ENCODE results near the gene C1orf21. TPM values are rescaled to one million over a fixed set of nuclear protein-coding genes. Genes with fewer than 3 reads are reported as not detected.

Gene C1orf21
- total and polyA plus RNA-seq, 2 donors: 13.6 to 42.7 TPM

DNA sequence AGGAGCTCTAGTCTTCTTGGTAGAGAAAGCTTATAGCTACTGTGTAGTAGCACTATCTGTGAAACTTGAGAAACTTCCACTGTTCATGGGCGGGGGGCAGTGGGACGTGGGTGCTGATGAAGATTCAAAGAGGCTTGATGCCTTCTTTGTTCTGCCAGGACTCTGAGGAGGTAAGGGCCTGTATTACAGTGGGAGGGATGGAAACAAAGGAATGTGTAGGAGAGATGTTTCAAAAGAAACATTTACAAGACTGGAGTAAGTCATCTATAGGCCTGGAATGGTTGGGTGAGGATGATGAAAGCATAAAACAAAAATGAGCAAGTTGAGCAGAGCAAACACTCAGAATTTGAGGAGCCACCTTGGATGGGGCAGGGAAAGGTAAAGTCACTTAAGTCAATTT is 89.4 kb downstream of the C1orf21 start:
- DNase-seq (ENCODE audit: low read depth in 6 of 9, low spot score in 9 of 9): no peak
- Histone ChIP-seq H3K4me3 (ENCODE audit: low read length in 2 of 2) (no peak overlapping the region), H3K27me3 (ENCODE audit: control insufficient read depth in 2 of 2, insufficient read depth in 1 of 2, low read length in 1 of 2) (no peaks in the 10 kb centered on the region), H3K9me3 (ENCODE audit: control insufficient read depth in 2 of 2, insufficient read depth in 1 of 2, low read length in 1 of 2) (no peaks in the 10 kb centered on the region), H3K27ac (ENCODE audit: low read depth in 1 of 2, low read length in 1 of 2) (no peak overlapping the region), H3K4me1 (ENCODE audit: control insufficient read depth in 2 of 2, insufficient read depth in 2 of 2, low read length in 2 of 2) (no peaks in the 10 kb centered on the region), H3K36me3 (ENCODE audit: control insufficient read depth in 2 of 2, insufficient read depth in 2 of 2, low read length in 1 of 2) (no peaks in the 10 kb centered on the region)
- 94% methylated on average over 2 of the region's 2 CpGs for WGBS

DNA sequence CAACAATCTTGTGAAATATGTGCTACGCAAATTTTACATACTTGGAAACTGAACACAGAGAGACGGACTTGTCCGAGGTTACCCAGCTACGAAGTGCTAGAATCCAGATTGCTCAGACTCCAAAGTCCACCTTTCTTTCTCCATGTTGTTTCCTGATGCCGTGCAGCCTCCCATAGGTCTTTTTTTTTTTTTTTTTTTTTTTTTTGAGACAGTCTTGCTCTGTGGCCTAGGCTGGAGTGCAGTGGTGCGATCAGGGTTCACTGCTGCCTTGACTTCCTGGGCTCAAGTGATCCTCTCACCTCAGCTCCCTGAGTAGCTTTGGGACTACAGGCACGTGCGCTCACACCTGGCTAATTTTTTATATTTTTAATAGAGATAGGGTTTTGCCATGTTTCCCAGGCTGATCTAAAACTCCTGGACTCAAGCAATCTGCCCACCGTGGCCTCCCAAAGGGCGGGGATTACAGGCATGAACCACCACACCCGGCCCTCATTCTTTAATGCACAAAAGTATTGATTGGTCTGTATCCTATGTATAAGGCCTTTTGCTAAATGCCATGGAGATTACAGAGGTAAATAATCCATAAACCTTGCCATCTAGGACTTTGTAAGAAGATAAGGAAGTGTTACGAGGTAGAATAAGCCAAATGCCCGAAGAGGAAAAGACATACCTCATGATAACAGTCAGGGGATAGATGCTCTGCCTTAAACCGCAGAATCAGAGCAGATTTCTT is 92.8 kb downstream of the C1orf21 start:
- no peaks in the 10 kb centered on the region for H3K36me3 ChIP-seq (ENCODE audit: control insufficient read depth in 2 of 2, insufficient read depth in 2 of 2, low read length in 1 of 2)
- H3K4me3 ChIP-seq (ENCODE audit: low read length in 2 of 2): no peak overlapping the region
- H3K27ac ChIP-seq (ENCODE audit: low read depth in 1 of 2, low read length in 1 of 2): no peak overlapping the region
- no peaks in the 10 kb centered on the region for H3K9me3 ChIP-seq (ENCODE audit: control insufficient read depth in 2 of 2, insufficient read depth in 1 of 2, low read length in 1 of 2)
- DNase-seq (ENCODE audit: low read depth in 6 of 9, low spot score in 9 of 9): no peak
- WGBS: 98% methylated on average over 14 of the region's 14 CpGs
- no peaks in the 10 kb centered on the region for H3K27me3 ChIP-seq (ENCODE audit: control insufficient read depth in 2 of 2, insufficient read depth in 1 of 2, low read length in 1 of 2)
- no peaks in the 10 kb centered on the region for H3K4me1 ChIP-seq (ENCODE audit: control insufficient read depth in 2 of 2, insufficient read depth in 2 of 2, low read length in 2 of 2)

DNA sequence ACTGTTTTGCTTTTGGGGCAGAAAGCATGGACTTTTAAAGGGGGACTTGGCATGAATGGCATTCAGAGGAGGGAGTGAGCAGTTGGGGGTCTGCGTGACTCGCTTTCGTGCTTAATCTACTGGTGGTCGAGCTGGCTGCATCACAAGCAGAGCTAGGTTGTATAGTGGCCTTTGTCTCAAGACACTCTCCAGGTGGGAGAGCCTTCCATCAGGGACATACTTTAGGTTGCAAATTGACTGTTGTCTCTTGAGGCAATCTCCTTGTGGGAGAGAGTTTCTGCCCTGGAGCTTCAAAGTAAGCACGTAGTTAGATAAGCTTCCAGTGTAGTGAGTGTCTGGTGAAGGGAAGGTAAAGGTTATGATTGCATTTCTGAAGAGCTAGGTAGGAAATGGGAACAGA is 93.9 kb downstream of the C1orf21 start:
- WGBS: over 99% methylated on average over 5 of the region's 5 CpGs
- Histone ChIP-seq H3K27ac (ENCODE audit: low read depth in 1 of 2, low read length in 1 of 2) (no peak overlapping the region), H3K4me1 (ENCODE audit: control insufficient read depth in 2 of 2, insufficient read depth in 2 of 2, low read length in 2 of 2) (no peaks in the 10 kb centered on the region), H3K36me3 (ENCODE audit: control insufficient read depth in 2 of 2, insufficient read depth in 2 of 2, low read length in 1 of 2) (no peaks in the 10 kb centered on the region), H3K9me3 (ENCODE audit: control insufficient read depth in 2 of 2, insufficient read depth in 1 of 2, low read length in 1 of 2) (no peaks in the 10 kb centered on the region), H3K4me3 (ENCODE audit: low read length in 2 of 2) (no peak overlapping the region), H3K27me3 (ENCODE audit: control insufficient read depth in 2 of 2, insufficient read depth in 1 of 2, low read length in 1 of 2) (no peaks in the 10 kb centered on the region)
- no peak for DNase-seq (ENCODE audit: low read depth in 6 of 9, low spot score in 9 of 9)

DNA sequence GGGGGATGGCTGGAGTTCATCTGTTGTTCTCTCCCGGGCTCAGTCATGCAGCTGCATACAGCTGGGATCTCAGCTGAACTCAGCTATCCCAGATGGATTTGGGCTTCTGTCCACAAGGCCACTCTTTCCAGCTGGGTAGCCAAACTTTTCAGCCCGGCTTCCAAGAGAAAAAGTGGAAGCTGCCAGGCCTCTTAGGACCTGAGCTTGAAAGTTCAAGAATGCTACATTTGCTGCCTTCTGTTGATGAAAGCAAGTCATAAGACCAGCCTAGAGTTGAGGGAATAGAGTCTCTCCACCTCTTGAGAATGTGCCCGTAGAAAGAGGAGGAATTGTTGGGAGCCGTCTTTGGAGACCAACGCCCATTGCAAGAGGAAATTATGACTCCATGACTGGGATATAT is 95.3 kb downstream of the C1orf21 start:
- Histone ChIP-seq H3K27me3 (ENCODE audit: control insufficient read depth in 2 of 2, insufficient read depth in 1 of 2, low read length in 1 of 2) (no peaks in the 10 kb centered on the region), H3K36me3 (ENCODE audit: control insufficient read depth in 2 of 2, insufficient read depth in 2 of 2, low read length in 1 of 2) (no peaks in the 10 kb centered on the region), H3K9me3 (ENCODE audit: control insufficient read depth in 2 of 2, insufficient read depth in 1 of 2, low read length in 1 of 2) (no peaks in the 10 kb centered on the region), H3K4me3 (ENCODE audit: low read length in 2 of 2) (no peak overlapping the region), H3K4me1 (ENCODE audit: control insufficient read depth in 2 of 2, insufficient read depth in 2 of 2, low read length in 2 of 2) (peaks cover 0 to 3% of the 10 kb centered on the region in 2 donors), H3K27ac (ENCODE audit: low read depth in 1 of 2, low read length in 1 of 2) (no peak overlapping the region)
- WGBS: 98% methylated on average over 5 of the region's 5 CpGs
- no peak for DNase-seq (ENCODE audit: low read depth in 6 of 9, low spot score in 9 of 9)

DNA sequence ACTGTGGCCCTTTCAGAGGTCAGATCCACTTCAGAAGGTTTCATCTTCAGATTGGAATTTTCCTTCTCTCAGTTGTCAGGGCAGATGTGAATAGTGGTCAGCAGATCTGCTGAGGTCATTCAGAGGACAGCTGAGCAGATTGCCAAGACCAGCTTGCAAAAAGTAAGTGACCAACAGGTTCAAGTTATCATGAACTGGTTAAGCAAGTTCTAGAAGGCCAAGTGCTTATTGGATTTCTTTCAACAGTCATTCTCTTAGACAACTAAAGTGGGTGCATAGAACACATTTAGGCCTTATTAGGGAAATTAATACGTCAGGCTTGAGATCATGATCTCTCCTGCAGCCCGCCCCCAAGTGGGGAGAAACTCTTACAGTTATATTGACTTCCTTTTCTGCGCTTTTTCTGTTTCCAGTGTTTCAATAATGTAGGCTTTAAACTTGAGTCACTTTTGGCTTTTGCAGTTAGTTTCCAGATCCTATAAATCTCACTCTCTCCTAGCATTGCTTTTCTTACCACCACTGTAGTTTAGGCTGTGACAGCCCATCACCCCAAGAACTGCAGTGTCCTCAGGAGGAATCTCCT is 96.4 kb downstream of the C1orf21 start:
- no peaks in the 10 kb centered on the region for H3K9me3 ChIP-seq (ENCODE audit: control insufficient read depth in 2 of 2, insufficient read depth in 1 of 2, low read length in 1 of 2)
- H3K27ac ChIP-seq (ENCODE audit: low read depth in 1 of 2, low read length in 1 of 2): no peak overlapping the region
- no peaks in the 10 kb centered on the region for H3K36me3 ChIP-seq (ENCODE audit: control insufficient read depth in 2 of 2, insufficient read depth in 2 of 2, low read length in 1 of 2)
- H3K27me3 ChIP-seq (ENCODE audit: control insufficient read depth in 2 of 2, insufficient read depth in 1 of 2, low read length in 1 of 2): no peaks in the 10 kb centered on the region
- H3K4me1 ChIP-seq (ENCODE audit: control insufficient read depth in 2 of 2, insufficient read depth in 2 of 2, low read length in 2 of 2): peaks cover 0 to 3% of the 10 kb centered on the region in 2 donors
- no peak for DNase-seq (ENCODE audit: low read depth in 6 of 9, low spot score in 9 of 9)
- no peak overlapping the region for H3K4me3 ChIP-seq (ENCODE audit: low read length in 2 of 2)
- 92% methylated on average over 3 of the region's 3 CpGs for WGBS

DNA sequence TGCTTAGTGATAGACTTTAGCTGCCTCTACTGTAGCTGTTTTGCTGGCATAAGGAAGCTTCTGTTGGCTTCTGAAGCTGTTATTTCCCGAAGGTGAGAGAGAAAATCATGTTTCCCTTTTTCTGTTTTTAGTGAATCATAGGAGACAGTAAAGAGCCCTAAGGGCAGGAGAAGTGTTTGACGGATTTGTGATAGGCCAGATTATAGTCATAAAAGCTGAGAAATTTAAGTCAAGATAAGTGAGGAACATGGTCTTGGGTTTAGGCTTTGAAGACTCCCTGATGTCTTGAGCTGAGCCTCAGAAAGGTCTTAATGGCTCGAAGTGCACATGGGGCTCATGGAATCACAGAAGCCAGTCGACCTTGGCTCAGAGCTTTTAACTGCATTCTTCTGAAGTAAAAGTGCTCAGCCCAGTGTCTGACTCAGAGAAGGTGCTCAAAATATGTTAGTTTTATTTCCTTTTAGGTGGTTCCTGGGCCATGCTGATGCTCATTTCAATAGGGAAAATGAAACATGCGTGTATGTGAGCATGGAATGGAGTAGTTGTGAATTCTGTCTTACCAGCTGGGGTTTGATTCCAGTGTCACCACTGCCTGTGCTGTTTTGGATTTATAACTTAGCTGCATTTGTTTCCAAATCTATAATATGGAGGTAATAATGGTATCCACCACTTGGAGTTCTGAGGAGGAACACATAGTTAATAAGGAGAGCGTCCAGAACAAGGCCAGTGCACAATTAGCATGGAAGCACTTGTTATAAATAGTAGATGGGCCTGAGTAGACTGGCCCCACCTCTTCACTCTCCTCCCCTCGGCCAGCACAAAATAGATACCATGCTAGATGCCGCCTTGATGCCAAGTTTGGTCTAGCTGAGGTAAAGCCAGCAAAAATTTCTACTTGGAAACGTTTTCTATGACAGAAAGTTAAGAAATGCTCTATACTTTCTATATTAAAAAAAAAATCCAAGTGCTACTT is 99.2 kb downstream of the C1orf21 start:
- no peaks in the 10 kb centered on the region for H3K9me3 ChIP-seq (ENCODE audit: control insufficient read depth in 2 of 2, insufficient read depth in 1 of 2, low read length in 1 of 2)
- peaks cover 0 to 3% of the 10 kb centered on the region in 2 donors for H3K4me1 ChIP-seq (ENCODE audit: control insufficient read depth in 2 of 2, insufficient read depth in 2 of 2, low read length in 2 of 2)
- H3K27ac ChIP-seq (ENCODE audit: low read depth in 1 of 2, low read length in 1 of 2): no peak overlapping the region
- H3K36me3 ChIP-seq (ENCODE audit: control insufficient read depth in 2 of 2, insufficient read depth in 2 of 2, low read length in 1 of 2): no peaks in the 10 kb centered on the region
- no peak overlapping the region for H3K4me3 ChIP-seq (ENCODE audit: low read length in 2 of 2)
- 87% methylated on average over 9 of the region's 9 CpGs for WGBS
- no peak for DNase-seq (ENCODE audit: low read depth in 6 of 9, low spot score in 9 of 9)
- H3K27me3 ChIP-seq (ENCODE audit: control insufficient read depth in 2 of 2, insufficient read depth in 1 of 2, low read length in 1 of 2): no peaks in the 10 kb centered on the region

DNA sequence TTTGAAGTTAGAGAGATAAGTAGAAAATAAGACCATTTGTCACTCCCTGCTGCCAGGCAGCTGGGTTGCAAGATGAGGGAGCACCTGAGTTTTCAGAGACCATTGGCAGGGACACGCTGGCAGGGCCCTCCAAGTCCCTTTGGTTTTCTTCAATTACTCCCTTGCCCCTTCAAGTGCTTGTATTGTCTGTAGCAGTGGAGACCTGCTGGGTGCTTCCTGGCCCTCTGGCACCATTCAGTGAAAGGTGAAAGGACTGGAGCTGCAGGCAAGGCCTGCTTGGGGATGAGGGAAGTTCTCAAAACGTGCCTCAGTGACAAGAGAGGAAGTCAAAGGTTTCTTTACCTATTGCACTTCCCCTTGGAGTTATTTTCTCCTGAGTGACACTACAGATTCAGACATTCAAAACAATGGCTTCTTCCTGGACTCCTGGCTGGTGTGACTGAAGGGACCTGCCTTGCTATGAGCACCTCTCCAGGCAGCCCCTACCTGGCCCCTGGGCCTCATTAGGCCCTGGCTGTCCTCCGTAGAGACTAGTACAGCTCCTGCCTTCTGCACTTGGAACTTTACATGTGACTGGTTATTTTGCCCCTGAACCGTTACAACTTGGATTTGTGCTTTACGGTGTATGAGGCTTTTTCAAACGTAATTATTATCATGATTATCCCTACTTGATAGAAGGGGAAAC is 100.1 kb downstream of the C1orf21 start:
- no peak for DNase-seq (ENCODE audit: low read depth in 6 of 9, low spot score in 9 of 9)
- Histone ChIP-seq H3K27ac (ENCODE audit: low read depth in 1 of 2, low read length in 1 of 2) (no peak overlapping the region), H3K27me3 (ENCODE audit: control insufficient read depth in 2 of 2, insufficient read depth in 1 of 2, low read length in 1 of 2) (no peaks in the 10 kb centered on the region), H3K36me3 (ENCODE audit: control insufficient read depth in 2 of 2, insufficient read depth in 2 of 2, low read length in 1 of 2) (no peaks in the 10 kb centered on the region), H3K4me1 (ENCODE audit: control insufficient read depth in 2 of 2, insufficient read depth in 2 of 2, low read length in 2 of 2) (peaks cover 0 to 9% of the 10 kb centered on the region in 2 donors), H3K9me3 (ENCODE audit: control insufficient read depth in 2 of 2, insufficient read depth in 1 of 2, low read length in 1 of 2) (no peaks in the 10 kb centered on the region), H3K4me3 (ENCODE audit: low read length in 2 of 2) (no peak overlapping the region)
- 82% methylated on average over 6 of the region's 6 CpGs for WGBS

DNA sequence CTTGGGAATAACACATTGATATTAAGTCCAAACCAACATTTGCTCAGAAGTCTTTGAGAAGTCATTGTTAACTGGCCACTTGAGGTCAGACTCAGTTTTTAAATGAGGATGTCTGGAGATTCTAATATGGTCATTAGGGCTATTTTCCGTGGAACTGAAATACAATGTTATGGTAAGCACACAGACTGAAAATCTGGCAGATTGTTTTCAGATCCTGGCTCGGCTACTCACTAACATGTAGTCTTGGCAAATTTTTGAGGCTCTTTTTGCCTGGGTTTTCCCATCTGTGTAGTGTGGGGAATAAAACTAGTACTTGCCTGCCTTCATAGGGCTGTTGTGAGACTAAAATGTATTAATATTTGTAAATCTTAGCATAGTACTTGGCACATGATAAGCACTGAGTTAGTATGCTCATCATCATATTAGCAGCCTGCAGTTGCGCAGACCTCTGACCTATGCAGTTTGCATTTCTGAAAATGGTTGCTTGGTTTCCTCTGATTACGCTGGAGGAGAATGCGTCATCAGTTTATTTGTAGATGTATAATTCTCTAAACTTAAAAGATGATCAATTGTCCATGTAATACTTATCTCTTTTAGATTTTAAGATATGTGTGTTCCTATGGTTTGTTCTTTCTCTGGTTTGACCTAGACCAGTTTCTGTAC is 100.8 kb downstream of the C1orf21 start:
- H3K4me1 ChIP-seq (ENCODE audit: control insufficient read depth in 2 of 2, insufficient read depth in 2 of 2, low read length in 2 of 2): peaks cover 0 to 12% of the 10 kb centered on the region in 2 donors
- 97% methylated on average over 5 of the region's 5 CpGs for WGBS
- H3K9me3 ChIP-seq (ENCODE audit: control insufficient read depth in 2 of 2, insufficient read depth in 1 of 2, low read length in 1 of 2): no peaks in the 10 kb centered on the region
- H3K27me3 ChIP-seq (ENCODE audit: control insufficient read depth in 2 of 2, insufficient read depth in 1 of 2, low read length in 1 of 2): no peaks in the 10 kb centered on the region
- no peak overlapping the region for H3K27ac ChIP-seq (ENCODE audit: low read depth in 1 of 2, low read length in 1 of 2)
- H3K36me3 ChIP-seq (ENCODE audit: control insufficient read depth in 2 of 2, insufficient read depth in 2 of 2, low read length in 1 of 2): no peaks in the 10 kb centered on the region
- DNase-seq (ENCODE audit: low read depth in 6 of 9, low spot score in 9 of 9): no peak
- no peak overlapping the region for H3K4me3 ChIP-seq (ENCODE audit: low read length in 2 of 2)
